Neural cell (in vitro differentiated cells): ENCODE measurements around the gene ATP4B.

ENCODE experiments used
- CTCF ChIP-seq: fragments of 450-650 bp; IDR thresholded peaks from 2 replicates; pipeline ENCODE4 v1.5.1; 2014; ENCODE audit warnings: antibody characterized with exemption, mild to moderate bottlenecking, moderate library complexity; ENCODE audit not compliant: poor library complexity, severe bottlenecking
- EZH2 ChIP-seq: fragments of 200-600, 300-800 bp; shearing (Covaris generic), sonication (generic); IDR thresholded peaks from 2 replicates; pipeline ENCODE4 v1.6.1; 2014; ENCODE audit warnings: antibody characterized with exemption, low read length, borderline replicate concordance, mild to moderate bottlenecking; ENCODE audit not compliant: insufficient read depth, poor library complexity, severe bottlenecking
- POLR2AphosphoS5 ChIP-seq: IDR thresholded peaks from 2 replicates; pipeline ENCODE4 v1.6.1; 2012
- RAD21 ChIP-seq: fragments of 450-650 bp; conservative IDR thresholded peaks from 2 replicates; pipeline ENCODE4 v1.6.1; 2014; ENCODE audit warnings: antibody characterized with exemption, mild to moderate bottlenecking, moderate library complexity
- REST ChIP-seq: IDR thresholded peaks from 2 replicates; pipeline ENCODE4 v1.6.1; 2012; ENCODE audit warnings: borderline replicate concordance

- TF ChIP-seq CTCF = no peak
- TF ChIP-seq POLR2AphosphoS5 = no peak
- no peak for TF ChIP-seq REST
- no peak for TF ChIP-seq RAD21
- no peak for TF ChIP-seq EZH2
Measured at GRCh38 chr13:113639616-113640262, 18.3 kb downstream of the ATP4B start.
